NOMO-1 treated with DMSO at 0.1 percent for 48 hours (cell line): ENCODE measurements around the gene PCLO.
"Not testable (repeated sequence)": the region's sequence is repeated elsewhere in the genome, so short reads cannot be mapped to it uniquely, and the experiment has no call there.

Experiments used
- DNase-seq: peaks from one replicate; lab custom pipeline; 2025; ENCODE audit not compliant: unreplicated experiment; lab: John Stamatoyannopoulos, UW

Gene PCLO

GRCh38 chr7:82742163-82742562 lies 420.5 kb downstream of the PCLO start:
- no peak for DNase-seq

- DNase-seq: no peak
These were observed 421.2 kb downstream of the PCLO start for GRCh38 chr7:82741493-82741892.

GRCh38 chr7:82740246-82740848 lies 422.3 kb downstream of the PCLO start:
- peak; percentile 65 for DNase-seq

GRCh38 chr7:82736633-82737032 lies 426.1 kb downstream of the PCLO start:
- DNase-seq: no peak

- DNase-seq: no peak
These were observed 430.0 kb downstream of the PCLO start for GRCh38 chr7:82732677-82733076.

GRCh38 chr7:82729172-82730030 lies 433.3 kb downstream of the PCLO start:
- peak; percentile 54 for DNase-seq

GRCh38 chr7:82726038-82726800 lies 436.5 kb downstream of the PCLO start:
- DNase-seq: no peak

GRCh38 chr7:82723411-82723810 lies 439.3 kb downstream of the PCLO start:
- DNase-seq: no peak

- no peak for DNase-seq
These were observed 439.7 kb downstream of the PCLO start for GRCh38 chr7:82722946-82723345.

GRCh38 chr7:82715344-82715743 lies 447.3 kb downstream of the PCLO start:
- no peak for DNase-seq

GRCh38 chr7:82714883-82715282 lies 447.8 kb downstream of the PCLO start:
- DNase-seq: no peak

- DNase-seq: no peak
These were observed 449.2 kb downstream of the PCLO start for GRCh38 chr7:82713506-82713905.

- not testable (repeated sequence) for DNase-seq
These were observed 456.3 kb downstream of the PCLO start for GRCh38 chr7:82706344-82706743.

- no peak for DNase-seq
These were observed 457.0 kb downstream of the PCLO start for GRCh38 chr7:82705517-82706260.

GRCh38 chr7:82704121-82704520 lies 458.6 kb downstream of the PCLO start:
- DNase-seq: no peak
